ENCODE results near the gene TAF1C.

DNA sequence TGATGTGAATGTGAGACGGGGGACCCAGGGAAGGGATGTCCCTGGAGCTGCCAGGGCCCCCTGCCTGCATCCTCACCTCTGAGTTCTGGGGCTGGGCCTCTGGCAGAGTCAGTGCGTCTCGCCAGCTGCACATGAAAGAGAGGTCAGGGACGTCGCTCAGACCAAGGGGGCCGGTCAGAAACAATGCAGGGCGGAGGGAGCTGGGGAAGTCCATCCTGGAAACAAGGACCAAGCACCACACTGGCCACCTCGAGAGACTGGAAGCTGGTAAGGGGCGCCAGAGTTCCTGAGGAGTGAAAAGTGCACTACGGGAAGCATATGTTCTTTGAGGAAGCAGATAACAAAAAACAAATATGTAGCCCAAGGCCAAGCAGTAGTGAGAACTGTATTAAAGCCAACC lies 2.1 kb downstream of the TAF1C start:
- TF ChIP-seq, protein P1, sequence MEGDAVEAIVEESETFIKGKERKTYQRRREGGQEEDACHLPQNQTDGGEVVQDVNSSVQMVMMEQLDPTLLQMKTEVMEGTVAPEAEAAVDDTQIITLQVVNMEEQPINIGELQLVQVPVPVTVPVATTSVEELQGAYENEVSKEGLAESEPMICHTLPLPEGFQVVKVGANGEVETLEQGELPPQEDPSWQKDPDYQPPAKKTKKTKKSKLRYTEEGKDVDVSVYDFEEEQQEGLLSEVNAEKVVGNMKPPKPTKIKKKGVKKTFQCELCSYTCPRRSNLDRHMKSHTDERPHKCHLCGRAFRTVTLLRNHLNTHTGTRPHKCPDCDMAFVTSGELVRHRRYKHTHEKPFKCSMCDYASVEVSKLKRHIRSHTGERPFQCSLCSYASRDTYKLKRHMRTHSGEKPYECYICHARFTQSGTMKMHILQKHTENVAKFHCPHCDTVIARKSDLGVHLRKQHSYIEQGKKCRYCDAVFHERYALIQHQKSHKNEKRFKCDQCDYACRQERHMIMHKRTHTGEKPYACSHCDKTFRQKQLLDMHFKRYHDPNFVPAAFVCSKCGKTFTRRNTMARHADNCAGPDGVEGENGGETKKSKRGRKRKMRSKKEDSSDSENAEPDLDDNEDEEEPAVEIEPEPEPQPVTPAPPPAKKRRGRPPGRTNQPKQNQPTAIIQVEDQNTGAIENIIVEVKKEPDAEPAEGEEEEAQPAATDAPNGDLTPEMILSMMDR (tag by site-specific recombination; IDR thresholded peaks at IDR 0.05) = no peak
- TF ChIP-seq YY1 (tag by site-specific recombination; IDR thresholded peaks at IDR 0.05) (no peak), TCF7L2 (IDR thresholded peaks at IDR 0.05; ENCODE audit: borderline replicate concordance, low read depth, low read length) (no peak), BCL11A (tag by site-specific recombination; IDR thresholded peaks at IDR 0.05; ENCODE audit: low read depth) (no peak), OSR2 (tag by site-specific recombination; IDR thresholded peaks at IDR 0.05) (no peak), ZNF416 (tag by site-specific recombination; IDR thresholded peaks at IDR 0.05) (no peak), ZNF792 (tag by site-specific recombination; IDR thresholded peaks at IDR 0.05) (no peak)
- TF ChIP-seq, protein P2, sequence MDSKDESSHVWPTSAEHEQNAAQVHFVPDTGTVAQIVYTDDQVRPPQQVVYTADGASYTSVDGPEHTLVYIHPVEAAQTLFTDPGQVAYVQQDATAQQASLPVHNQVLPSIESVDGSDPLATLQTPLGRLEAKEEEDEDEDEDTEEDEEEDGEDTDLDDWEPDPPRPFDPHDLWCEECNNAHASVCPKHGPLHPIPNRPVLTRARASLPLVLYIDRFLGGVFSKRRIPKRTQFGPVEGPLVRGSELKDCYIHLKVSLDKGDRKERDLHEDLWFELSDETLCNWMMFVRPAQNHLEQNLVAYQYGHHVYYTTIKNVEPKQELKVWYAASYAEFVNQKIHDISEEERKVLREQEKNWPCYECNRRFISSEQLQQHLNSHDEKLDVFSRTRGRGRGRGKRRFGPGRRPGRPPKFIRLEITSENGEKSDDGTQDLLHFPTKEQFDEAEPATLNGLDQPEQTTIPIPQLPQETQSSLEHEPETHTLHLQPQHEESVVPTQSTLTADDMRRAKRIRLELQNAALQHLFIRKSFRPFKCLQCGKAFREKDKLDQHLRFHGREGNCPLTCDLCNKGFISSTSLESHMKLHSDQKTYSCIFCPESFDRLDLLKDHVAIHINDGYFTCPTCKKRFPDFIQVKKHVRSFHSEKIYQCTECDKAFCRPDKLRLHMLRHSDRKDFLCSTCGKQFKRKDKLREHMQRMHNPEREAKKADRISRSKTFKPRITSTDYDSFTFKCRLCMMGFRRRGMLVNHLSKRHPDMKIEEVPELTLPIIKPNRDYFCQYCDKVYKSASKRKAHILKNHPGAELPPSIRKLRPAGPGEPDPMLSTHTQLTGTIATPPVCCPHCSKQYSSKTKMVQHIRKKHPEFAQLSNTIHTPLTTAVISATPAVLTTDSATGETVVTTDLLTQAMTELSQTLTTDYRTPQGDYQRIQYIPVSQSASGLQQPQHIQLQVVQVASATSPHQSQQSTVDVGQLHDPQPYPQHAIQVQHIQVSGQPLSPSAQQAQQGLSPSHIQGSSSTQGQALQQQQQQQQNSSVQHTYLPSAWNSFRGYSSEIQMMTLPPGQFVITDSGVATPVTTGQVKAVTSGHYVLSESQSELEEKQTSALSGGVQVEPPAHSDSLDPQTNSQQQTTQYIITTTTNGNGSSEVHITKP (tag by site-specific recombination; IDR thresholded peaks at IDR 0.05) = no peak
- TF ChIP-seq, protein P3, sequence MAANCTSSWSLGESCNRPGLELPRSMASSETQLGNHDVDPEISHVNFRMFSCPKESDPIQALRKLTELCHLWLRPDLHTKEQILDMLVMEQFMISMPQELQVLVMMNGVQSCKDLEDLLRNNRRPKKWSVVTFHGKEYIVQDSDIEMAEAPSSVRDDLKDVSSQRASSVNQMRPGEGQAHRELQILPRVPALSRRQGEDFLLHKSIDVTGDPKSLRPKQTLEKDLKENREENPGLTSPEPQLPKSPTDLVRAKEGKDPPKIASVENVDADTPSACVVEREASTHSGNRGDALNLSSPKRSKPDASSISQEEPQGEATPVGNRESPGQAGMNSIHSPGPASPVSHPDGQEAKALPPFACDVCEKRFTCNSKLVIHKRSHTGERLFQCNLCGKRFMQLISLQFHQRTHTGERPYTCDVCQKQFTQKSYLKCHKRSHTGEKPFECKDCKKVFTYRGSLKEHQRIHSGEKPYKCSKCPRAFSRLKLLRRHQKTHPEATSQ (tag by site-specific recombination; IDR thresholded peaks at IDR 0.05) = no peak
